ENCODE results near the gene MYO1G. TPM values are rescaled to one million over a fixed set of nuclear protein-coding genes. Genes with fewer than 3 reads are reported as not detected.
A peak's percentile ranks its signal among the peaks of the same experiment; 100 is the strongest.

The MYO1G gene
- total and polyA plus RNA-seq, 9 of the 15 experiments (the other 6 are each of a cell fraction or from before 2014, with no cell fraction given): 0.03 to 0.62 (median 0.13) TPM; not detected in 1

DNA sequence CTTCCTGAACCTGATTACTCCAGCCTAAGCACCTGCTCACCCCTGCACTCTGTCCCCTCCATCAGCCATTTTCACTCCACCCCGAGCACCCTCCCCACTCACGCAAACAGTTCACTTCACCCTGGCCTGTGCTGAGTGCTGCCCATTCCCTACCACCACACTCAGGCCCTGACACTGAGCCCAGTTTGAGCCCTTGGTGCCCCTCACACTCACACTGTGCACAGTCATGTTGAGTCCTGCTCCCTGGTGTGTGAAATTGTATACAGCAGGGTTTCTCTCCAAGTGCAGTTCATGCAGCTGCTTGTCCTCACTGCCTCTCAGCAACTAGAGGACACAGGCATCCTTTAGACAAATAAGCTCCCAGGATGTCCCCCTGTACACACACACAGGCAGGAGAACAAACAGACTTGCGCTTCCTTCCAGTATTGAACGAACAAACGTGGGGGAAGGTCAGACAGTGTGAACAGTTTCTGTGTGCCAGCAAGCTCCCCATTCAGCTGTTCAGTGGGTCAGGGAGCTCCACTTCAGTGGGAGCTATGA lies 6.8 kb downstream of the MYO1G start (continued):
- TF ChIP-seq, protein P1, sequence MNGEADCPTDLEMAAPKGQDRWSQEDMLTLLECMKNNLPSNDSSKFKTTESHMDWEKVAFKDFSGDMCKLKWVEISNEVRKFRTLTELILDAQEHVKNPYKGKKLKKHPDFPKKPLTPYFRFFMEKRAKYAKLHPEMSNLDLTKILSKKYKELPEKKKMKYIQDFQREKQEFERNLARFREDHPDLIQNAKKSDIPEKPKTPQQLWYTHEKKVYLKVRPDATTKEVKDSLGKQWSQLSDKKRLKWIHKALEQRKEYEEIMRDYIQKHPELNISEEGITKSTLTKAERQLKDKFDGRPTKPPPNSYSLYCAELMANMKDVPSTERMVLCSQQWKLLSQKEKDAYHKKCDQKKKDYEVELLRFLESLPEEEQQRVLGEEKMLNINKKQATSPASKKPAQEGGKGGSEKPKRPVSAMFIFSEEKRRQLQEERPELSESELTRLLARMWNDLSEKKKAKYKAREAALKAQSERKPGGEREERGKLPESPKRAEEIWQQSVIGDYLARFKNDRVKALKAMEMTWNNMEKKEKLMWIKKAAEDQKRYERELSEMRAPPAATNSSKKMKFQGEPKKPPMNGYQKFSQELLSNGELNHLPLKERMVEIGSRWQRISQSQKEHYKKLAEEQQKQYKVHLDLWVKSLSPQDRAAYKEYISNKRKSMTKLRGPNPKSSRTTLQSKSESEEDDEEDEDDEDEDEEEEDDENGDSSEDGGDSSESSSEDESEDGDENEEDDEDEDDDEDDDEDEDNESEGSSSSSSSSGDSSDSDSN (IDR thresholded peaks at IDR 0.05; ENCODE audit: borderline replicate concordance in 1 of 2, low read depth in 2 of 2, low read length in 2 of 2): no peak
- TF ChIP-seq, protein P2, sequence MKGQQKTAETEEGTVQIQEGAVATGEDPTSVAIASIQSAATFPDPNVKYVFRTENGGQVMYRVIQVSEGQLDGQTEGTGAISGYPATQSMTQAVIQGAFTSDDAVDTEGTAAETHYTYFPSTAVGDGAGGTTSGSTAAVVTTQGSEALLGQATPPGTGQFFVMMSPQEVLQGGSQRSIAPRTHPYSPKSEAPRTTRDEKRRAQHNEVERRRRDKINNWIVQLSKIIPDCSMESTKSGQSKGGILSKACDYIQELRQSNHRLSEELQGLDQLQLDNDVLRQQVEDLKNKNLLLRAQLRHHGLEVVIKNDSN (CRISPR knock-in tag; IDR thresholded peaks at IDR 0.05): no peak

- ChIA-PET CTCF (ENCODE audit: low intra/inter-chr PET ratio) (no interaction called here), POLR2A (interaction anchor here (0.6 to 6.7 kb wide), 4 partner anchors 13 to 140 kb away, joined by 3 to 141 read pairs (median 4); partner anchors contain the start of gene TBRG4)
- Histone ChIP-seq H3K4me1 (replicated peaks in 1 of 2; ENCODE audit: control insufficient read depth in 2 of 2, insufficient read depth in 2 of 2, low read length in 2 of 2) (peaks cover 14 to 46% of the 10 kb centered on the region in 2 experiments; a peak in 4 of 5 replicates), H3K9me1 (ENCODE audit: control insufficient read depth, insufficient read depth, low read length) (no peaks in the 10 kb centered on the region), H3K9ac (ENCODE audit: insufficient read depth in 1 of 2, low read depth in 2 of 2, low read length in 2 of 2) (peak overlapping the region in 1 of 2 experiments; percentile 65; a peak in 1 of 4 replicates), H3K4me2 (ENCODE audit: insufficient read depth, low read length) (no peak overlapping the region), H3K27me3 (ENCODE audit: control insufficient read depth in 2 of 2, insufficient read depth in 2 of 2, low read length in 2 of 2) (no peaks in the 10 kb centered on the region), H3K9me3 (replicated peaks; ENCODE audit: control insufficient read depth, insufficient read depth, low read depth, low read length) (no peaks in the 10 kb centered on the region), H3K79me2 (ENCODE audit: control insufficient read depth, insufficient read depth, low read length) (no peaks in the 10 kb centered on the region), H3K4me3 (no peak overlapping the region), H3K36me3 (ENCODE audit: control insufficient read depth, insufficient read depth, low read length) (no peaks in the 10 kb centered on the region), H4K20me1 (replicated peaks; ENCODE audit: control insufficient read depth, insufficient read depth, low read length) (no peaks in the 10 kb centered on the region), H3K27ac (ENCODE audit: extremely low read depth, low read depth, low read length) (no peak overlapping the region), H2AFZ (ENCODE audit: low read depth, low read length) (no peak overlapping the region)
- no TSS peak for BruUV-seq (replicated peaks)
- 61% methylated on average over 10 of the region's 10 CpGs for WGBS (ENCODE audit: insufficient coverage, low coverage, missing lambda C conversion rate)
- ATAC-seq (no peak), DNase-seq (ENCODE audit: extremely low read depth in 1 of 4, low spot score in 3 of 4) (no peak), FAIRE-seq (no peak)
- in situ Hi-C loops (cut with MboI) (no loop called here), intact Hi-C loops (cut with micrococcal nuclease) (loop anchor here (5.0 to 10.0 kb wide), 2 partner anchors 103 to 291 kb away; no protein-coding TSS in a partner anchor)
- TF ChIP-seq NFXL1 (CRISPR knock-in tag; IDR thresholded peaks at IDR 0.05) (no peak), PBX2 (CRISPR knock-in tag; IDR thresholded peaks at IDR 0.05; ENCODE audit: low read depth) (no peak), PBX2 (tag; conservative IDR thresholded peaks at IDR 0.05; ENCODE audit: low read depth) (no peak), CTBP1 (IDR thresholded peaks at IDR 0.05; ENCODE audit: borderline replicate concordance) (no peak), HNRNPUL1 (IDR thresholded peaks at IDR 0.05; ENCODE audit: low read length) (no peak), CREB1 (IDR thresholded peaks at IDR 0.05) (no peak), CREB1 (CRISPR knock-in tag; IDR thresholded peaks at IDR 0.05) (no peak), DPF2 (IDR thresholded peaks at IDR 0.05) (no peak), KAT7 (CRISPR knock-in tag; IDR thresholded peaks at IDR 0.05; ENCODE audit: borderline replicate concordance) (no peak), NCOA6 (IDR thresholded peaks at IDR 0.05) (no peak)
Observed at GRCh38 chr7:44971188-44971901, 7.5 kb downstream of the MYO1G start.
